Lower lobe of right lung (tissue), 2 donors: Measurements from ENCODE around the gene FAM168B. TPM values are rescaled to one million over a fixed set of nuclear protein-coding genes. Genes with fewer than 3 reads are reported as not detected.

Experiments
- ATAC-seq, 2 donors: fragments of 200-7000 bp; cut with Tn5 transposase; one replicate each; pipeline ENCODE4 v1.9.1; 2020 to 2022; ENCODE audit warnings: mild to moderate bottlenecking in 2 of 2, moderate library complexity in 2 of 2
- DNase-seq: peaks from one replicate; pipeline ENCODE4 v3.0.0-alpha.2; 2020
- H3K27ac ChIP-seq: fragments of 200-600 bp; one replicate; pipeline ENCODE4 v1.8.0; 2022
- H3K27me3 ChIP-seq: fragments of 200-600 bp; one replicate; pipeline ENCODE4 v1.8.0; 2022; ENCODE audit warnings: low read depth
- H3K36me3 ChIP-seq: fragments of 200-600 bp; one replicate; pipeline ENCODE4 v1.8.0; 2022; ENCODE audit warnings: mild to moderate bottlenecking
- H3K4me1 ChIP-seq: fragments of 200-600 bp; one replicate; pipeline ENCODE4 v1.8.0; 2022
- H3K4me3 ChIP-seq: fragments of 200-600 bp; one replicate; pipeline ENCODE4 v1.8.0; 2022; ENCODE audit warnings: mild to moderate bottlenecking
- H3K9me3 ChIP-seq: fragments of 200-600 bp; one replicate; pipeline ENCODE4 v1.8.0; 2022
- intact Hi-C: fragments of 100-400 bp; cut with DNase I; formaldehyde crosslinking; loops from one replicate; pipeline ENCODE4 v1.11.0; 2022
- long read RNA-seq: library from polyadenylated mRNA; unstranded; transcript quantifications from one replicate; pipeline ENCODE4 v2.0.0, GENCODE V29; 2021
- total RNA-seq: library from RNA; stranded (reverse); fragmentation: NEBNext Ultra II Directional; extraction: Animal tissue kit (Norgen Biotek cat#: 25700); gene quantifications from one replicate; pipeline ENCODE4 v1.2.1, GENCODE V29; 2021
- TF ChIP-seq, protein P1 (sequence below): fragments of 200-600 bp; IDR thresholded peaks from one replicate; pipeline ENCODE4 v1.8.0; 2022; ENCODE audit warnings: antibody characterized with exemption, mild to moderate bottlenecking
- donor health status: DM: no; HTN: yes; CAD: no; lungs with severe emphysema.

FAM168B gene
- total RNA-seq = 74.1 TPM
- long read RNA-seq, full-length matches to known transcripts = 17 of 75 reads
- long read RNA-seq, partial matches to known transcripts = 12 of 75 reads
- long read RNA-seq, other reads (novel, unspliced or antisense) = 46 of 75 reads

DNA sequence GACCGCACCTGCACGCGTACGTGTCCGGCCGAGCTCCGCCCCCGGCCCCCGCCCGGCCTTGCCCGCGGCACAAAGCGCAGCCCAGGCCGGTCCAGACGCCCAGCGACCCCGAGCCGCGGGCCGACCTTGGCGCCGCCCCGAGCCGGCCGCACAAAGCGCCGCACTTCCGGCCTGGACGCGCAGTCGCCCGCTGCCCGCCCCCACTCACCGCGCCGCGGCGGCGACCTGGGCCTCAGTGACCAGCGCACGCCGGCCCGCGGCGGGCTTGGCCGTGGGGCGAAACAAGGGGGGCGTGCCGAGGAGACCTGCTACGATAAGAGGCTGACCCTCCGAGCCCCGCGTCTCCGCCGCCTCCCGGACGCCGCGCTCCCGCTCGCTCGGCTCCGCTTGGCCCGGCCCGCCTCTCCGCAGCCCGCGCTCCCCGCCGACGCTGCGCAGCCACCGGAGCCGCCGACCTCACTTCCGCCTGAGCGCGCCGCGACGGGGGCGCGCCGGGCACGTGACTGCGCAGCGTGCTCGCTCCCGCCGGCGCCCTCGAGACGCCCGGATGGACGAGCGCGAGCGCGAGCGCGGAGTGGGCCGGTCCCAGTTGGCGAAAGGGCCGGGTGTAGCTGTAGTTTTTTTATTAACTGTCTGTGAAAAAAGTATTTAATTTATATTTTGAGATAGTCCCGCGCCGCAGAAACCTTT is at the start of gene FAM168B:
FAM168B (minus strand) TSS at position 455 of the 690 bp plus-strand sequence. CDS start 10,814 bp downstream, outside the sequence.
- intact Hi-C loops = no loop called here
- H3K27me3 ChIP-seq = no peaks in the 10 kb centered on the region
- TF ChIP-seq, protein P1, sequence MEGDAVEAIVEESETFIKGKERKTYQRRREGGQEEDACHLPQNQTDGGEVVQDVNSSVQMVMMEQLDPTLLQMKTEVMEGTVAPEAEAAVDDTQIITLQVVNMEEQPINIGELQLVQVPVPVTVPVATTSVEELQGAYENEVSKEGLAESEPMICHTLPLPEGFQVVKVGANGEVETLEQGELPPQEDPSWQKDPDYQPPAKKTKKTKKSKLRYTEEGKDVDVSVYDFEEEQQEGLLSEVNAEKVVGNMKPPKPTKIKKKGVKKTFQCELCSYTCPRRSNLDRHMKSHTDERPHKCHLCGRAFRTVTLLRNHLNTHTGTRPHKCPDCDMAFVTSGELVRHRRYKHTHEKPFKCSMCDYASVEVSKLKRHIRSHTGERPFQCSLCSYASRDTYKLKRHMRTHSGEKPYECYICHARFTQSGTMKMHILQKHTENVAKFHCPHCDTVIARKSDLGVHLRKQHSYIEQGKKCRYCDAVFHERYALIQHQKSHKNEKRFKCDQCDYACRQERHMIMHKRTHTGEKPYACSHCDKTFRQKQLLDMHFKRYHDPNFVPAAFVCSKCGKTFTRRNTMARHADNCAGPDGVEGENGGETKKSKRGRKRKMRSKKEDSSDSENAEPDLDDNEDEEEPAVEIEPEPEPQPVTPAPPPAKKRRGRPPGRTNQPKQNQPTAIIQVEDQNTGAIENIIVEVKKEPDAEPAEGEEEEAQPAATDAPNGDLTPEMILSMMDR = no peak
- ATAC-seq = peak; percentile 98 to 99
- peak; percentile 93 for DNase-seq
- no peaks in the 10 kb centered on the region for H3K9me3 ChIP-seq
- H3K4me3 ChIP-seq = peak within 1 kb of the TSS; percentile 65
- peaks cover 22% of the 10 kb centered on the region for H3K4me1 ChIP-seq
- H3K36me3 ChIP-seq = peaks cover 18% of the 10 kb centered on the region
- H3K27ac ChIP-seq = peak within 1 kb of the TSS; percentile 98

DNA sequence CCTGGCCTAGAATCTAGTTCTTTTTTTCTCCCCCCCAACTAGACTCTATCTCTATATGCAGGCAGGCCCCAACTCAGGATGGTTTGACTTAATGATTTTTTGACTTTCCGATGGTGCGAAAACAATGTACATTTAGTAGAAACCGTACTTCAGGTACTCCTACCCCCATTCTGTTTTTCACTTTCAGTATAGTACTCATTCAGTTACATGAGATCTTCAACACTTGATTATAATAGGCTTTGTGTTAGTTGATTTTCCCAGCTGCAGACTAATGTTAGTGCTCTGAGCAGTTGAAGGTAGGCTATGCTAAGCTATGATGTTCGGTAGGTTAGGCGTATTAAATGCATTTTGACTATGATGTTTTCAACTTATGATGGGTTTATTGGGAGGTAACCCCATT is 49.6 kb upstream of the FAM168B start:
- TF ChIP-seq, protein P1 = no peak
- H3K27me3 ChIP-seq = no peaks in the 10 kb centered on the region
- no peak overlapping the region for H3K27ac ChIP-seq
- H3K36me3 ChIP-seq = peaks cover 92% of the 10 kb centered on the region
- peaks cover 11% of the 10 kb centered on the region for H3K4me1 ChIP-seq
- ATAC-seq (no peak), DNase-seq (no peak)
- H3K4me3 ChIP-seq = no peak overlapping the region
- H3K9me3 ChIP-seq = no peaks in the 10 kb centered on the region
- intact Hi-C loops = no loop called here

GRCh38 chr2:131140581-131140980 is 47.3 kb upstream of the FAM168B start:
- Histone ChIP-seq H3K4me3 (no peak overlapping the region), H3K4me1 (no peaks in the 10 kb centered on the region), H3K9me3 (no peaks in the 10 kb centered on the region), H3K27me3 (no peaks in the 10 kb centered on the region), H3K36me3 (peaks cover 87% of the 10 kb centered on the region), H3K27ac (no peak overlapping the region)
- DNase-seq (no peak), ATAC-seq (no peak)
- intact Hi-C loops = no loop called here
- TF ChIP-seq, protein P1 = no peak

GRCh38 chr2:131132729-131133128 is 39.5 kb upstream of the FAM168B start:
- no peaks in the 10 kb centered on the region for H3K9me3 ChIP-seq
- H3K4me1 ChIP-seq = no peaks in the 10 kb centered on the region
- H3K4me3 ChIP-seq = no peak overlapping the region
- intact Hi-C loops = no loop called here
- ATAC-seq (peak in 1 of 2 donors; percentile 18), DNase-seq (no peak)
- H3K36me3 ChIP-seq = peaks cover 92% of the 10 kb centered on the region
- TF ChIP-seq, protein P1 = no peak
- H3K27ac ChIP-seq = no peak overlapping the region
- no peaks in the 10 kb centered on the region for H3K27me3 ChIP-seq

- TF ChIP-seq, protein P1 = no peak
- Histone ChIP-seq H3K4me1 (no peaks in the 10 kb centered on the region), H3K9me3 (no peaks in the 10 kb centered on the region), H3K36me3 (peaks cover 97% of the 10 kb centered on the region), H3K27me3 (no peaks in the 10 kb centered on the region), H3K4me3 (no peak overlapping the region), H3K27ac (no peak overlapping the region)
- DNase-seq (no peak), ATAC-seq (no peak)
- intact Hi-C loops = no loop called here
Measured at GRCh38 chr2:131130298-131130596, 37.0 kb upstream of the FAM168B start.
